GM18951 (cell line): ENCODE results near the gene EPHB1.

Source experiments
- POLR2A ChIP-seq: IDR thresholded peaks from 4 replicates; pipeline ENCODE4 v1.6.1; 2011; ENCODE audit warnings: mild to moderate bottlenecking; ENCODE audit not compliant: insufficient read length, insufficient read depth; ENCODE audit errors: extremely low read depth
- in situ Hi-C: fragments of 300-500 bp; cut with MboI; formaldehyde crosslinking; loops from one replicate; pipeline ENCODE4 v1.12.0; 2022; ENCODE audit warnings: low sequenced_read_pairs, mixed read lengths, inconsistent platforms; ENCODE audit not compliant: unreplicated experiment

EPHB1 gene

GRCh38 chr3:135170732-135171131 lies 375.7 kb downstream of the EPHB1 start:
- no peak for TF ChIP-seq POLR2A
- in situ Hi-C loops, result no loop called here

- TF ChIP-seq POLR2A, result no peak
- in situ Hi-C loops, result no loop called here
These were observed 377.3 kb downstream of the EPHB1 start for GRCh38 chr3:135172191-135172869.

- in situ Hi-C loops, result no loop called here
- TF ChIP-seq POLR2A, result no peak
These were observed 380.7 kb downstream of the EPHB1 start for GRCh38 chr3:135175728-135176277.

- no peak for TF ChIP-seq POLR2A
- in situ Hi-C loops, result no loop called here
These were observed 381.8 kb downstream of the EPHB1 start for GRCh38 chr3:135176881-135177280.

- no peak for TF ChIP-seq POLR2A
- in situ Hi-C loops, result no loop called here
These were observed 383.5 kb downstream of the EPHB1 start for GRCh38 chr3:135178566-135178965.

- in situ Hi-C loops, result no loop called here
- no peak for TF ChIP-seq POLR2A
These were observed 386.3 kb downstream of the EPHB1 start for GRCh38 chr3:135181408-135181807.

GRCh38 chr3:135182364-135182998 lies 387.4 kb downstream of the EPHB1 start:
- in situ Hi-C loops, result no loop called here
- no peak for TF ChIP-seq POLR2A

- no peak for TF ChIP-seq POLR2A
- in situ Hi-C loops, result no loop called here
These were observed 395.6 kb downstream of the EPHB1 start for GRCh38 chr3:135190658-135191057.

- in situ Hi-C loops, result no loop called here
- no peak for TF ChIP-seq POLR2A
These were observed 396.6 kb downstream of the EPHB1 start for GRCh38 chr3:135191708-135192107.

GRCh38 chr3:135192929-135193328 lies 397.9 kb downstream of the EPHB1 start:
- no peak for TF ChIP-seq POLR2A
- in situ Hi-C loops, result no loop called here

GRCh38 chr3:135197246-135197645 lies 402.2 kb downstream of the EPHB1 start:
- in situ Hi-C loops, result no loop called here
- no peak for TF ChIP-seq POLR2A

GRCh38 chr3:135197856-135198255 lies 402.8 kb downstream of the EPHB1 start:
- in situ Hi-C loops, result no loop called here
- no peak for TF ChIP-seq POLR2A

GRCh38 chr3:135199137-135199536 lies 404.1 kb downstream of the EPHB1 start:
- in situ Hi-C loops, result no loop called here

GRCh38 chr3:135203026-135203425 lies 408.0 kb downstream of the EPHB1 start:
- in situ Hi-C loops, result no loop called here
- no peak for TF ChIP-seq POLR2A

More at GRCh38 chr3:135199137-135199536, 404.1 kb downstream of the EPHB1 start:
- no peak for TF ChIP-seq POLR2A
